Hematopoietic multipotent progenitor cell treated with erythropoietin and hydrocortisone succinate and interleukin-3 and kit ligand, for 6 days (in vitro differentiated cells): ENCODE results near the gene TESK2.

Experiments
- DNase-seq: peaks from one replicate; pipeline ENCODE4 v3.0.0-alpha.2; 2015

The TESK2 gene

GRCh38 chr1:45331436-45332345 lies 159.3 kb downstream of the TESK2 start:
- no peak for DNase-seq

DNA sequence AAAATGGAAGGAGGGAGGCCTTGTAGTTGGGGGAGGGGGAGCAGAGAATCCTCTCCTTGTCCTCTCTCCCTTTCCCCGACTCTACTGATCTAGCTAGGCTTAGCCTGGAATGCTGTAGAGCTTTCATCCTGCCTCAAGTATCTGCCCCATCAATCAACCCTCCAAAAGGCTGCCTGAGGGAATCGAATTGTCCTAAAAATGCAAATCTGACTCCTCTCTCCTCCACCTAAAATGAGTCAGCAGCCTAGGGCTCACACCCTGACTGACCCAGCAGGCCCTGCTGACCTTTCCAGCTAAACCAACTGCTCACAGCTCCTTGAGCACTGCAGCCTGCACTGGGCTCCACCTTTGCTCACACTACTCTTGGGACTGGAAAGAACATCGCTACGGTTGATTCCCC lies 161.5 kb downstream of the TESK2 start:
- no peak for DNase-seq

DNA sequence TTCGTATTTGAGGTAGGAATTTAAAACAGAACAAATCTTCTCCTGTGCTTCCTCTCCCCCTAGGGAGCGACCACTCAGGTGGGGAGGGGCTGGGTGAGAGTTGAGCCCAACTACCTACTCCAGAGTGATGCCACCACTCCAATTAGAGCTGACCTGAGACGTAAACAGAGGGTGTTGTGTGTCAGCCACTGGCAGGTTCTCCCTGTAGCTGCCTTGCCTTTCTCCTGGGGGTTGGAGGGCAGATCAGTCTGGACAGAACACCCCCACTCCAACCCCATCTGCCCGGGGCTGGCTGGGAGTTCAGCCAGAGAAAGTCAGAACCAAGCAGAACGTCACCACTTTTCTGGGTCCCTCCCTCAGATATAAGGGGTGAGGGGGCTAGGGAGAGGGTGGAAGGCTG lies 162.3 kb downstream of the TESK2 start:
- DNase-seq = no peak

GRCh38 chr1:45327644-45328515 lies 163.1 kb downstream of the TESK2 start:
- DNase-seq = peak; percentile 55

DNA sequence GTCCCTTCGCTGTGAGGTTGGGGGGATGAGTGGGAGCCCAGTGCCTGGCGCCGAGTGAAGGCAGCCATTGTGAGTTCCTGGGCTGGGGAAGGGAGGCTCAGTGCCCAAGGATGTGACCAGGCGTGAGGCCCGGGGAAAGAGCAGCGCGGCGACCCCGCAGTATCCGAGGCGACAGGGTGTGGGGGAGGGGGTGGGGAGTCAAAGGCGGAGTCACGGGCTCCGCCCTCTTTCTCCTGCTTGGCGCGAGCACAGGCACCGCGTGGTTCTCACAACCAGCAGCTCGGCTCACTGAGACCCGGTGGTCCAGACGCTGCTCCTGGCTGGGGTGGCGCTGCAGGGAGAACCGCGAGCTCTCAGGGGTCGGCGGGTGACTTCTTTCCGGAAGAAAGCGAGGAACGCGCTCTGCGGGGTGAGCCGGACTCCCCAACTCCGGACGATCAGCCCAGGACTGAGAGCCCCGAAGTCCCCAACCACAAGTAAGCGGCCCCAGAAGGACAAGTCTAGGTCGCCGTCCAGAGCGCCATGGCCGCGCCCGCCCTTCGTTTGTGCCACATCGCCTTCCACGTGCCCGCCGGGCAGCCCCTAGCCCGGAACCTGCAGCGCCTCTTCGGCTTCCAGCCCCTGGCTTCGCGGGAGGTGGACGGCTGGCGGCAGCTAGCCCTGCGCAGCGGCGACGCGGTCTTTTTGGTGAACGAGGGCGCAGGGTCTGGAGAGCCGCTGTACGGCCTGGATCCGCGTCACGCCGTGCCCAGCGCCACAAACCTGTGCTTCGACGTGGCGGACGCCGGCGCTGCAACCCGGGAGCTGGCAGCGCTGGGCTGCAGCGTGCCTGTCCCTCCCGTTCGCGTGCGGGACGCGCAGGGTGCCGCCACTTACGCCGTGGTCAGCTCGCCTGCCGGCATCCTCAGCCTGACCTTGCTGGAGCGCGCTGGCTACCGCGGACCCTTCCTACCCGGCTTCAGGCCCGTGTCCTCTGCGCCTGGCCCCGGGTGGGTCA lies 164.0 kb downstream of the TESK2 start, which contains the start of gene HPDL:
Gene HPDL, plus strand, starts transcription at position 269 of the 997 bp plus-strand sequence. Its CDS starts 254 bp downstream, at position 523.
- peak; percentile 93 for DNase-seq

GRCh38 chr1:45325851-45326506 lies 165.0 kb downstream of the TESK2 start:
- DNase-seq = no peak

GRCh38 chr1:45322486-45323040 lies 168.4 kb downstream of the TESK2 start:
- no peak for DNase-seq

GRCh38 chr1:45321444-45321843 lies 169.5 kb downstream of the TESK2 start:
- DNase-seq = no peak

GRCh38 chr1:45319761-45320160 lies 171.2 kb downstream of the TESK2 start:
- DNase-seq = no peak

GRCh38 chr1:45317166-45317565 lies 173.8 kb downstream of the TESK2 start:
- DNase-seq = no peak

GRCh38 chr1:45314266-45314665 lies 176.7 kb downstream of the TESK2 start:
- DNase-seq = no peak

- DNase-seq = no peak
These were observed 184.1 kb downstream of the TESK2 start for GRCh38 chr1:45306905-45307304.

DNA sequence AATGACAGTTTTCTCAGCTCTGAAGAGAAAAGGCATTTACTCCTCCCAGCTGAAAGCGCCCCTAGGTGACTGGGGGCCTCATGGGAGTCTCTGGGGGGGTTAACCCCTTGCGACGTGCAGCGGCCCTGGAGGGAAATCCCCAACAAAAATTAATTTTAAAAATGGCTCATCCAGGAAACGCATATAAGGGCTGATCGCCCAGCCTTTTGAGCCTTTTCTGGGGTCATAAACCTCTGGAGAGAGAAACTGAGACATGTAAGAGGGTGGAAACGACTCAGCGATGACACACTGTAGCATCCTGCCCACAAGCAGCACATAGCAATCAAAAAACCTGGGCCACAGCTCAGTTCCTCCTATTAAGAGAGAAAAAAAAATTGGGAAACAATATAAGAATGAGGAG lies 184.6 kb downstream of the TESK2 start:
- DNase-seq = no peak

DNA sequence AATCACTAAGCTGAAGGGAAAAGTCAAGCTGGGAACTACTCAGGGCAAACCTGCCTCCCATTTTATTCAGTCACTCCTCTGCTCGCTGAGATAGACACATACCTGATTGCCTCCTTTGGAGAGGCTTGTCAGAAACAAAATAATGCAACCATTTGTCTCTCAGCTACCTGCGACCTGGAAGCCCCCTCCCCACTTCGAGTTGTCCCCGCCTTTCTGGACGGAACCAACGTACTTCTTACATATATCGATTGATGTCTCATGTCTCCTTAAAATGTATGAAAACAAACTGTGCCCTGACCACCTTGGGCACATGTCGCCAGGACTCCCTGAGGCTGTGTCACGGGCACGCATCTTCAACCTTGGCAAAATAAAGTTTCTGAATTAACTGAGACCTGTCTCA lies 185.7 kb downstream of the TESK2 start:
- no peak for DNase-seq

DNA sequence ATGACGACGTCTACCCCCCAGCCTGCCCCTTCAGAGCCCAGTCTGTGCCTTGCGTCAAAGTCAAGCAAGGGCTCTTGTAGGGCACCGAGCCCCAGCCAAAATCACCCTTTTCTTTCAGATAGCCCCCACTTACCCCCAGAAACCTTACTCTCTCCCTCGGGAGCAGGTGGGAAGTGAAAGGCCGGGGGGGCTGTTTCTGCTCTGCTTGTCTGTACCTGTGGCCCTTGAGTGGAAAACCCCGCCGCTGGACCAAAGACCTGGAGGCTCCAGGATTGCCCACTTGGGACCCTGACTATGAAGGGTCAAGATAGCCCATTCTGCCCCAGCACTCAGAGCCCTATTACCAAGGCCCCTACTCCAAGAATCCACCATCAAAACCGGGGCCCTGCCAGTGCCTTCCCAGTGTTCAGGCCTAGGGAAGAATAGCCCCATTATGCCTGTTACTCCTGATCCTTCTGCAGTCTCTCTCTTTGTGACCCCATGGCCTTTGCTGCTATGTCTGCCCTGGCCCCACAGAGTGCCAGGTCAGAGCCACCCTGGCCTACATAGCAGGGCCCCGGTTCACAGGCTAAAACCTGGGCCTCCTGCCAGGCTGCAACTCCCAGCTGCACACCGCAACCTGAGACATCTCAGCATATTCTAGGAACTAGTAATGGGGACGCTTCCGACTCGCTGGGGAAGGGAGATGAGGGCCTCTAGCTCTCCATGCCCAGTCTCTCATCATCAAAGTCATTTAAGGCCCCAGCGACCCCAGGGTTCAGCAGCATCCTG lies 186.5 kb downstream of the TESK2 start:
- peak; percentile 57 for DNase-seq

GRCh38 chr1:45303520-45304310 lies 187.2 kb downstream of the TESK2 start:
- peak; percentile 98 for DNase-seq

GRCh38 chr1:45302505-45303150 lies 188.3 kb downstream of the TESK2 start:
- DNase-seq = no peak

- no peak for DNase-seq
These were observed 190.3 kb downstream of the TESK2 start for GRCh38 chr1:45300669-45300997.

DNA sequence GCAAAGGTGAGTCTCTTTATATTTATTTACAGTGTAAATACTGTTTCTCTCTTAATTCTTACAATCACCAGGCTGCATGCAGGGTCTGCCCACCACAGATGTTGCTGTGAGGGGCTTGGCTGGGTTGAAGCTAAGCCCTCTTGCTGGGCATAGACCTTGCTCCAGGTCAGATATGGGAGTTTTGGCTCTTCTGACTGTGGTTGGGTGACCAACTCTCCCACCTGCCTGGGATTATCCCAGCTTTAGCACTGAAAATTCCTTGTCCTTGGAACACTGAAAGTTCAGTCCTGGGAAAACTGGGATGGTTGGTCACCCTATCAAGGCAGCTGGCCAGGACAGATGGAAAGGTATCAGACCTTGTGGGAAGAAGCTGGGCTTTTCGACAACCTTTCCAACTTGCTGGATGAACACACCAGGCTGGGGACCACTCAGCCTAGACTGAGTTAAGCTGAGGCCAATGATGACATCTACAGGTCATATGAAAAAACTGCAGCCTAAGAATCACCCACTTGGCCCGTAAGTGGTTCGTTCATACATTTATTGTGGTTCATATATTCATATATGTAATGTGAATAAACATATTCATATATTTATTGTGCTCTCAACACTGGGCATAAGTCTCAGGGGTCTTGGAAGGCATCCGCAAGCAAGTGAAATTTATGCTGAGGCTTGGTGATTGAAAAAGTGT lies 190.8 kb downstream of the TESK2 start:
- peak; percentile 93 for DNase-seq
